Activated CD8-positive, alpha-beta memory T cell treated with anti-CD3 and anti-CD28 coated beads, Interleukin-2, amount 50 U/mL, for 24 hours (primary cell): ENCODE data around the gene CPT1C.

Source experiments
- DNase-seq: peaks from one replicate; pipeline ENCODE4 v3.0.0-alpha.2; 2020; ENCODE audit errors: extremely low read depth

Gene CPT1C

DNA sequence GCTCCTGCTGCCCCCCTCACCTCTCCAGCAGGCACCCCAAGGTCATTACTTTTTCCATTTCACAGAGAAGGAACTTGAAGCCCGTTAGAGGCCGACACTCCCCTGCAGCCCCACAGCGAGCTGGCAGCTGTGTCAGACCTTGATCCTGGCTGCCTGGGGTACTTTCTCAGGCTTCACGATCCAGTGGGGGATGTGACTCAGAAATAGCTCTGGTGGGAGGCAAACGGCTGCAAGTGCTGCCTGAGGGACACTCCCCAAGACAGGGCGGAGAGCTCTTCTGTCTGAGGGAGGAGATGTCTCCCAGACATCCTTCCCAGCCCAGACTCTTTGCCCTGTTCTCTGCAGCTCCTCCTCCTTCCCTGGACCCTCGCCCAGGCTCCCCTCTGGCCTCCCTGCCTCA, 67.4 kb downstream of the CPT1C start:
- DNase-seq, result no peak

- no peak for DNase-seq
Measured at GRCh38 chr19:49761249-49761624, 70.3 kb downstream of the CPT1C start.

DNA sequence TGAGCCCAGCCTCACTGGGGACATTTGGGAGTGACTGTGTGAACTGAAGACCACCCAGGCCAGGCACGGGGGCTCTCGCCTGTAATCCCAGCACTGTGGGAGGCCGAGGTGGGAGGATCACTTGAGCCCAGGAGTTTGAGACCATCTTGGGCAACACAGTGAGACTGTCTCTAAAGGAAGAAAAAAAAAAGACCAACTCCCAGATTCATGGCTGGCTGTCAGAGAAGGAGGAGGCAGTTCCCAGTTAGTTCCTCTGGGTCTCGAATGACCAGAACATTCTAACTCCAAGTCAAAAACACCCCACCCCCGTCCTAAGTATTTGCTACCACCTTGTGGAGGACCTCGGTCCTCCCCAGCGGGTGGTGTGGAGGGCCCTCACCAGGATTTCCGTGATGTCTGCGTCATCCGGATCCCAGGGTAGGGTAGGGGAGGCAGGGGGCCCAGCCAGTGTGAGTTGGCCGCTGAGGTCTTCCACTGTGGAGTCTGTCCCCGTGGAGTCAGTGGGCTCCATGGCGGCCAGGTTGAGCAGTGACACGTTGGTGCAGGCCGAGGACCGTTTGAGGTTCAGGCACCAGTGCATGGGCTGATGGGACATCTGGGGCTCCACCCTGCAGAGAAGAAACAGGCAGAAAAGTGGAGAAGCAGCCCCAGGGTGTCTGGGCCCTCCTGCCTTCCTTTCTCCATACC, 70.9 kb downstream of the CPT1C start:
- DNase-seq, result no peak

GRCh38 chr19:49763230-49763629, 72.3 kb downstream of the CPT1C start, which contains the start of gene TSKS:
TSS of gene TSKS (minus strand) at chr19:49763306. CDS start at chr19:49763247, 59 bp downstream.
- DNase-seq, result no peak
